Measurements from ENCODE around the gene CASS4.
A peak's percentile ranks its signal among the peaks of the same experiment; 100 is the strongest.

The CASS4 gene

GRCh38 chr20:56422076-56422823 is 10.2 kb downstream of the CASS4 start:
- no peak for TF ChIP-seq CTCF (IDR thresholded peaks at IDR 0.05; ENCODE audit: low read depth, low read length)
- H3K4me3 ChIP-seq (replicated peaks in 1 of 2; ENCODE audit: low read depth in 2 of 2, low read length in 2 of 2): no peak overlapping the region
- peak; percentile 76 for DNase-seq (ENCODE audit: low read depth in 2 of 2)

- peak in 1 of 2 donors; percentile 51 for DNase-seq (ENCODE audit: low read depth in 2 of 2)
- no peak overlapping the region for H3K4me3 ChIP-seq (replicated peaks in 1 of 2; ENCODE audit: low read depth in 2 of 2, low read length in 2 of 2)
- TF ChIP-seq CTCF (IDR thresholded peaks at IDR 0.05; ENCODE audit: low read depth, low read length): no peak
Observed at GRCh38 chr20:56422824-56423189, 10.7 kb downstream of the CASS4 start.

GRCh38 chr20:56423211-56423610 is 11.2 kb downstream of the CASS4 start:
- no peak overlapping the region for H3K4me3 ChIP-seq (replicated peaks in 1 of 2; ENCODE audit: low read depth in 2 of 2, low read length in 2 of 2)
- no peak for TF ChIP-seq CTCF (IDR thresholded peaks at IDR 0.05; ENCODE audit: low read depth, low read length)
- DNase-seq (ENCODE audit: low read depth in 2 of 2): no peak

GRCh38 chr20:56423886-56424285 is 11.8 kb downstream of the CASS4 start:
- H3K4me3 ChIP-seq (replicated peaks in 1 of 2; ENCODE audit: low read depth in 2 of 2, low read length in 2 of 2): no peak overlapping the region
- no peak for DNase-seq (ENCODE audit: low read depth in 2 of 2)
- no peak for TF ChIP-seq CTCF (IDR thresholded peaks at IDR 0.05; ENCODE audit: low read depth, low read length)

GRCh38 chr20:56424931-56425330 is 12.9 kb downstream of the CASS4 start:
- H3K4me3 ChIP-seq (replicated peaks in 1 of 2; ENCODE audit: low read depth in 2 of 2, low read length in 2 of 2): no peak overlapping the region
- no peak for DNase-seq (ENCODE audit: low read depth in 2 of 2)
- TF ChIP-seq CTCF (IDR thresholded peaks at IDR 0.05; ENCODE audit: low read depth, low read length): no peak

- no peak overlapping the region for H3K4me3 ChIP-seq (replicated peaks in 1 of 2; ENCODE audit: low read depth in 2 of 2, low read length in 2 of 2)
- DNase-seq (ENCODE audit: low read depth in 2 of 2): no peak
- no peak for TF ChIP-seq CTCF (IDR thresholded peaks at IDR 0.05; ENCODE audit: low read depth, low read length)
Observed at GRCh38 chr20:56426026-56426425, 14.0 kb downstream of the CASS4 start.

GRCh38 chr20:56426926-56427325 is 14.9 kb downstream of the CASS4 start:
- no peak for DNase-seq (ENCODE audit: low read depth in 2 of 2)
- TF ChIP-seq CTCF (IDR thresholded peaks at IDR 0.05; ENCODE audit: low read depth, low read length): no peak
- no peak overlapping the region for H3K4me3 ChIP-seq (replicated peaks in 1 of 2; ENCODE audit: low read depth in 2 of 2, low read length in 2 of 2)
